NCI-H82 (cell line): Measurements from ENCODE around the gene AFDN.

ENCODE experiments used
- DNase-seq: peaks from one replicate; lab custom pipeline; 2025; lab: John Stamatoyannopoulos, UW

The AFDN gene

GRCh38 chr6:168021581-168021980, 194.9 kb downstream of the AFDN start:
- no peak for DNase-seq
